WTC11 (cell line): ENCODE data around the gene PLIN3. TPM values are rescaled to one million over a fixed set of nuclear protein-coding genes. Genes with fewer than 3 reads are reported as not detected.
"Not testable (repeated sequence)": the region's sequence is repeated elsewhere in the genome, so short reads cannot be mapped to it uniquely, and the experiment has no call there.

Source experiments
- ATAC-seq: fragments of 200-7000 bp; cut with Tn5 transposase; 2 replicates; pipeline ENCODE4 v1.10.0; 2021; ENCODE audit warnings: mild to moderate bottlenecking, moderate library complexity
- CTCF ChIA-PET: fragments of 300-600 bp; sonication (Branson Sonifier 250); formaldehyde crosslinking; loops from one replicate; lab custom pipeline; 2021; ENCODE audit warnings: antibody characterized with exemption; lab: Charles Lee
- POLR2A ChIA-PET: fragments of 350-600 bp; sonication (Branson Sonifier 250); formaldehyde crosslinking; loops from one replicate; lab custom pipeline; 2021; ENCODE audit warnings: antibody characterized with exemption; lab: Charles Lee
- DNase-seq: peaks from one replicate; pipeline ENCODE4 v3.0.0; 2021; ENCODE audit warnings: low spot score
- H3K27ac Mint-ChIP-seq: 2 replicates; pipeline ENCODE4 v1.8.0; 2021; ENCODE audit warnings: mixed read lengths
- H3K27me3 Mint-ChIP-seq: 2 replicates; pipeline ENCODE4 v1.8.0; 2021; ENCODE audit warnings: low read depth, mild to moderate bottlenecking, moderate library complexity, mixed read lengths
- H3K36me3 Mint-ChIP-seq: 2 replicates; pipeline ENCODE4 v1.8.0; 2021; ENCODE audit warnings: mixed read lengths
- H3K4me1 Mint-ChIP-seq: 2 replicates; pipeline ENCODE4 v1.8.0; 2022; ENCODE audit warnings: mixed read lengths
- H3K4me3 Mint-ChIP-seq: 2 replicates; pipeline ENCODE4 v1.8.0; 2021; ENCODE audit warnings: mild to moderate bottlenecking, moderate library complexity, mixed read lengths
- H3K9me3 Mint-ChIP-seq: 2 replicates; pipeline ENCODE4 v1.8.0; 2021; ENCODE audit warnings: mixed read lengths
- ATF1 ChIP-seq: sonication (generic); formaldehyde crosslinking; IDR thresholded peaks from 2 replicates; pipeline ENCODE4 v1.8.1; 2023; ENCODE audit warnings: mild to moderate bottlenecking, moderate library complexity, missing genetic modification reagents
- ATF6 ChIP-seq: sonication (generic); formaldehyde crosslinking; IDR thresholded peaks from 2 replicates; pipeline ENCODE4 v1.8.1; 2023; ENCODE audit warnings: mild to moderate bottlenecking, missing genetic modification reagents
- CREB1 ChIP-seq: sonication (generic); formaldehyde crosslinking; IDR thresholded peaks from 2 replicates; pipeline ENCODE4 v1.8.0; 2023; ENCODE audit warnings: mild to moderate bottlenecking, missing genetic modification reagents
- E2F1 ChIP-seq: sonication (generic); formaldehyde crosslinking; IDR thresholded peaks from 2 replicates; pipeline ENCODE4 v1.8.0; 2022; ENCODE audit warnings: mild to moderate bottlenecking, missing genetic modification reagents
- ELF4 ChIP-seq: sonication (generic); formaldehyde crosslinking; IDR thresholded peaks from 2 replicates; pipeline ENCODE4 v1.8.1; 2022; ENCODE audit warnings: low read depth, mild to moderate bottlenecking, moderate library complexity, missing genetic modification reagents
- ESRRA ChIP-seq: sonication (generic); formaldehyde crosslinking; IDR thresholded peaks from 2 replicates; pipeline ENCODE4 v1.8.1; 2022; ENCODE audit warnings: mild to moderate bottlenecking, missing genetic modification reagents, borderline replicate concordance
- FOXJ3 ChIP-seq: sonication (generic); formaldehyde crosslinking; IDR thresholded peaks from 2 replicates; pipeline ENCODE4 v1.9.0; 2021; ENCODE audit warnings: missing genetic modification reagents, mild to moderate bottlenecking, borderline replicate concordance
- FOXK1 ChIP-seq: sonication (generic); formaldehyde crosslinking; IDR thresholded peaks from 2 replicates; pipeline ENCODE4 v1.8.0; 2022; ENCODE audit warnings: mild to moderate bottlenecking, moderate library complexity, missing genetic modification reagents
- HMGA2 ChIP-seq: fragments of 250-450 bp; sonication (Bioruptor Pico); IDR thresholded peaks from 2 replicates; pipeline ENCODE4 v1.4.0; 2021; ENCODE audit warnings: mild to moderate bottlenecking, moderate library complexity
- NFATC4 ChIP-seq: fragments of 250-450 bp; sonication (Bioruptor Pico); IDR thresholded peaks from 2 replicates; pipeline ENCODE4 v1.9.0; 2021; ENCODE audit warnings: mild to moderate bottlenecking
- NFE2L1 ChIP-seq: sonication (generic); formaldehyde crosslinking; IDR thresholded peaks from 2 replicates; pipeline ENCODE4 v1.8.1; 2023; ENCODE audit warnings: missing genetic modification reagents
- NFYB ChIP-seq: sonication (generic); formaldehyde crosslinking; conservative IDR thresholded peaks from 2 replicates; pipeline ENCODE4 v1.8.0; 2022; ENCODE audit warnings: low read depth, missing genetic modification reagents
- PRRX2 ChIP-seq: fragments of 250-450 bp; sonication (Bioruptor Pico); IDR thresholded peaks from 2 replicates; pipeline ENCODE4 v1.8.0; 2021; ENCODE audit warnings: mild to moderate bottlenecking
- SMAD3 ChIP-seq: sonication (generic); formaldehyde crosslinking; IDR thresholded peaks from 2 replicates; pipeline ENCODE4 v1.8.0; 2022; ENCODE audit warnings: missing genetic modification reagents, mild to moderate bottlenecking, borderline replicate concordance
- SMAD4 ChIP-seq: sonication (generic); formaldehyde crosslinking; IDR thresholded peaks from 2 replicates; pipeline ENCODE4 v1.8.0; 2022; ENCODE audit warnings: mild to moderate bottlenecking, missing genetic modification reagents
- STAT6 ChIP-seq: sonication (generic); formaldehyde crosslinking; conservative IDR thresholded peaks from 2 replicates; pipeline ENCODE4 v1.8.1; 2023; ENCODE audit warnings: mild to moderate bottlenecking, low read depth, missing genetic modification reagents, moderate library complexity
- TEAD4 ChIP-seq: sonication (generic); formaldehyde crosslinking; IDR thresholded peaks from 2 replicates; pipeline ENCODE4 v1.8.0; 2022; ENCODE audit warnings: mild to moderate bottlenecking, missing genetic modification reagents
- USF1 ChIP-seq: sonication (generic); formaldehyde crosslinking; IDR thresholded peaks from 2 replicates; pipeline ENCODE4 v1.8.0; 2022; ENCODE audit warnings: mild to moderate bottlenecking, missing genetic modification reagents
- ZNF232 ChIP-seq: sonication (generic); formaldehyde crosslinking; IDR thresholded peaks from 2 replicates; pipeline ENCODE4 v1.8.0; 2022; ENCODE audit warnings: mild to moderate bottlenecking, missing genetic modification reagents
- ZNF532 ChIP-seq: fragments of 250-450 bp; sonication (Bioruptor Pico); IDR thresholded peaks from 2 replicates; pipeline ENCODE4 v1.9.0; 2021; ENCODE audit warnings: mild to moderate bottlenecking, borderline replicate concordance
- total RNA-seq: library from RNA; stranded (reverse); gene quantifications from 3 replicates; pipeline ENCODE4 v1.2.3, GENCODE V29; 2021

PLIN3 gene
- total RNA-seq, 1 experiment from 2014 or later: 61.3 TPM

- no peak for TF ChIP-seq ZNF532
Observed at GRCh38 chr19:4904481-4904880, 37.0 kb upstream of the PLIN3 start (continued).

- CTCF ChIA-PET: interaction anchor here (0.8 to 1.2 kb wide), 2 partner anchors 35 to 51 kb away, joined by 3 read pairs; no protein-coding TSS in a partner anchor
- H3K4me1 Mint-ChIP-seq: no peaks in the 10 kb centered on the region
- DNase-seq: no peak
- POLR2A ChIA-PET: no interaction called here
- no peaks in the 10 kb centered on the region for H3K9me3 Mint-ChIP-seq
- no peak within 1 kb of the TSS; the same call in 1 of the 2 replicates for H3K27ac Mint-ChIP-seq
- H3K27me3 Mint-ChIP-seq: peaks cover 51% of the 10 kb centered on the region
- no peaks in the 10 kb centered on the region for H3K36me3 Mint-ChIP-seq
- H3K4me3 Mint-ChIP-seq: no peak within 1 kb of the TSS
- no peak for ATAC-seq
- TF ChIP-seq STAT6 (CRISPR knock-in tag): no peak
- TF ChIP-seq CREB1 (CRISPR knock-in tag): no peak
- TF ChIP-seq ZNF232: no peak
Observed at GRCh38 chr19:4902796-4903195, 35.3 kb upstream of the PLIN3 start, which contains the start of gene ARRDC5. Gene ARRDC5, minus strand, starts transcription at chr19:4902896. Its CDS starts 71 bp downstream, at chr19:4902825.

- H3K36me3 Mint-ChIP-seq, H3K4me3 Mint-ChIP-seq, POLR2A ChIA-PET, DNase-seq, H3K9me3 Mint-ChIP-seq, ATAC-seq, H3K27ac Mint-ChIP-seq, H3K4me1 Mint-ChIP-seq, CTCF ChIA-PET: not testable (repeated sequence)
- H3K27me3 Mint-ChIP-seq: peaks cover 53% of the 10 kb centered on the region
Observed at GRCh38 chr19:4900879-4901278, 33.4 kb upstream of the PLIN3 start.

- DNase-seq (no peak), ATAC-seq (no peak)
- ChIA-PET CTCF (no interaction called here), POLR2A (no interaction called here)
- no peak for TF ChIP-seq TEAD4 (CRISPR knock-in tag)
- TF ChIP-seq HMGA2 (CRISPR knock-in tag): no peak
- no peak for TF ChIP-seq E2F1 (CRISPR knock-in tag)
- TF ChIP-seq ATF1: no peak
- no peak for TF ChIP-seq NFE2L1 (CRISPR knock-in tag)
- no peak for TF ChIP-seq ELF4
- no peak for TF ChIP-seq PRRX2 (CRISPR knock-in tag)
- no peak for TF ChIP-seq CREB1 (CRISPR knock-in tag)
- no peak for TF ChIP-seq FOXK1
- TF ChIP-seq SMAD3 (CRISPR knock-in tag): no peak
- no peak for TF ChIP-seq NFYB
- TF ChIP-seq USF1 (CRISPR knock-in tag): no peak
- TF ChIP-seq ESRRA (CRISPR knock-in tag): no peak
- no peak for TF ChIP-seq ATF6 (CRISPR knock-in tag)
- no peak for TF ChIP-seq FOXJ3
- TF ChIP-seq SMAD4 (CRISPR knock-in tag): no peak
- no peak for TF ChIP-seq NFATC4
- H3K9me3 Mint-ChIP-seq: no peaks in the 10 kb centered on the region
- peaks cover 3% of the 10 kb centered on the region; the same call in 1 of the 2 replicates for H3K4me1 Mint-ChIP-seq
- peaks cover 79% of the 10 kb centered on the region for H3K27me3 Mint-ChIP-seq
- H3K27ac Mint-ChIP-seq: no peak overlapping the region
- no peak overlapping the region for H3K4me3 Mint-ChIP-seq
- H3K36me3 Mint-ChIP-seq: no peaks in the 10 kb centered on the region
Observed at GRCh38 chr19:4897146-4897545, 29.7 kb upstream of the PLIN3 start.
